Measurements from ENCODE around the gene HES3.
A peak's percentile ranks its signal among the peaks of the same experiment; 100 is the strongest.

Gene HES3

GRCh38 chr1:6245869-6246496, 2.0 kb downstream of the HES3 start:
- peak in 1 of 2 donors; percentile 42 for DNase-seq (ENCODE audit: low read depth in 2 of 2)

- peak; percentile 67 to 77 for DNase-seq (ENCODE audit: low read depth in 2 of 2)
Measured at GRCh38 chr1:6246497-6247467, 2.8 kb downstream of the HES3 start.

- DNase-seq (ENCODE audit: low read depth in 2 of 2), result no peak
Measured at GRCh38 chr1:6247651-6248050, 3.7 kb downstream of the HES3 start.

- no peak for DNase-seq (ENCODE audit: low read depth in 2 of 2)
Measured at GRCh38 chr1:6248161-6248776, 4.3 kb downstream of the HES3 start.

- DNase-seq (ENCODE audit: low read depth in 2 of 2), result no peak
Measured at GRCh38 chr1:6248932-6249738, 5.2 kb downstream of the HES3 start.

GRCh38 chr1:6249739-6250689, 6.0 kb downstream of the HES3 start:
- no peak for DNase-seq (ENCODE audit: low read depth in 2 of 2)

- no peak for DNase-seq (ENCODE audit: low read depth in 2 of 2)
Measured at GRCh38 chr1:6251233-6251632, 7.3 kb downstream of the HES3 start.

GRCh38 chr1:6251681-6252373, 7.8 kb downstream of the HES3 start:
- no peak for DNase-seq (ENCODE audit: low read depth in 2 of 2)

- no peak for DNase-seq (ENCODE audit: low read depth in 2 of 2)
Measured at GRCh38 chr1:6252374-6252710, 8.4 kb downstream of the HES3 start.

GRCh38 chr1:6253380-6253779, 9.4 kb downstream of the HES3 start:
- DNase-seq (ENCODE audit: low read depth in 2 of 2), result no peak

- DNase-seq (ENCODE audit: low read depth in 2 of 2), result no peak
Measured at GRCh38 chr1:6254691-6255090, 10.7 kb downstream of the HES3 start.

- no peak for DNase-seq (ENCODE audit: low read depth in 2 of 2)
Measured at GRCh38 chr1:6256645-6257044, 12.7 kb downstream of the HES3 start.

GRCh38 chr1:6257541-6258069, 13.6 kb downstream of the HES3 start:
- no peak for DNase-seq (ENCODE audit: low read depth in 2 of 2)

- DNase-seq (ENCODE audit: low read depth in 2 of 2), result no peak
Measured at GRCh38 chr1:6258675-6259074, 14.7 kb downstream of the HES3 start.

GRCh38 chr1:6259491-6260362, 15.7 kb downstream of the HES3 start:
- peak; percentile 52 to 72 for DNase-seq (ENCODE audit: low read depth in 2 of 2)

- no peak for DNase-seq (ENCODE audit: low read depth in 2 of 2)
Measured at GRCh38 chr1:6260433-6260934, 16.5 kb downstream of the HES3 start.

- DNase-seq (ENCODE audit: low read depth in 2 of 2), result peak in 1 of 2 donors; percentile 29
Measured at GRCh38 chr1:6260961-6261614, 17.1 kb downstream of the HES3 start, which contains the start of gene GPR153. Gene GPR153, minus strand, starts transcription at chr1:6261098. Its CDS starts 6,193 bp downstream, at chr1:6254905.

GRCh38 chr1:6261615-6261995, 17.6 kb downstream of the HES3 start:
- no peak for DNase-seq (ENCODE audit: low read depth in 2 of 2)
